Measurements from ENCODE around the gene SNRPB2. TPM values are rescaled to one million over a fixed set of nuclear protein-coding genes. Genes with fewer than 3 reads are reported as not detected.

SNRPB2 gene
- total and polyA plus RNA-seq, 9 of the 15 experiments (the other 6 are each of a cell fraction or from before 2014, with no cell fraction given), result 40.0 to 131 (median 89.4) TPM

GRCh38 chr20:16729565-16730460, at the start of gene SNRPB2 (continued):
- TF ChIP-seq HDAC3 (IDR thresholded peaks at IDR 0.05; ENCODE audit: borderline replicate concordance, partially characterized antibody) (no peak), SIRT6 (IDR thresholded peaks at IDR 0.05; ENCODE audit: low read depth, low read length) (no peak), KLF6 (CRISPR knock-in tag; IDR thresholded peaks at IDR 0.05; ENCODE audit: borderline replicate concordance) (no peak), HNRNPL (IDR thresholded peaks at IDR 0.05; ENCODE audit: low read depth, low read length) (no peak), RBBP5 (IDR thresholded peaks at IDR 0.05; ENCODE audit: borderline replicate concordance, insufficient read depth, low read length, poor library complexity, severe bottlenecking) (peak; percentile 91), ZBTB7A (IDR thresholded peaks at IDR 0.05; ENCODE audit: borderline replicate concordance, control insufficient read depth, low read depth, low read length) (no peak), ZNF592 (IDR thresholded peaks at IDR 0.05) (no peak), SMAD3 (CRISPR knock-in tag; conservative IDR thresholded peaks at IDR 0.05) (no peak), RBM39 (optimal IDR thresholded peaks at IDR 0.05; ENCODE audit: low read depth, low read length) (peak; percentile 77), AFF4 (CRISPR knock-in tag; IDR thresholded peaks at IDR 0.05) (no peak), CREB3L1 (IDR thresholded peaks at IDR 0.05; ENCODE audit: borderline replicate concordance, low read depth) (peak; percentile 87), LARP7 (IDR thresholded peaks at IDR 0.05) (no peak), SNAPC5 (CRISPR knock-in tag; IDR thresholded peaks at IDR 0.05) (no peak), RUNX1 (IDR thresholded peaks at IDR 0.05; ENCODE audit: low read depth) (no peak)
- TF ChIP-seq, protein P1, sequence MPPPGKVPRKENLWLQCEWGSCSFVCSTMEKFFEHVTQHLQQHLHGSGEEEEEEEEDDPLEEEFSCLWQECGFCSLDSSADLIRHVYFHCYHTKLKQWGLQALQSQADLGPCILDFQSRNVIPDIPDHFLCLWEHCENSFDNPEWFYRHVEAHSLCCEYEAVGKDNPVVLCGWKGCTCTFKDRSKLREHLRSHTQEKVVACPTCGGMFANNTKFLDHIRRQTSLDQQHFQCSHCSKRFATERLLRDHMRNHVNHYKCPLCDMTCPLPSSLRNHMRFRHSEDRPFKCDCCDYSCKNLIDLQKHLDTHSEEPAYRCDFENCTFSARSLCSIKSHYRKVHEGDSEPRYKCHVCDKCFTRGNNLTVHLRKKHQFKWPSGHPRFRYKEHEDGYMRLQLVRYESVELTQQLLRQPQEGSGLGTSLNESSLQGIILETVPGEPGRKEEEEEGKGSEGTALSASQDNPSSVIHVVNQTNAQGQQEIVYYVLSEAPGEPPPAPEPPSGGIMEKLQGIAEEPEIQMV (tag; conservative IDR thresholded peaks at IDR 0.05; ENCODE audit: low read depth), result no peak

Data from K562 (cell line).